ENCODE results near the gene ATE1.
"Not testable (repeated sequence)": the region's sequence is repeated elsewhere in the genome, so short reads cannot be mapped to it uniquely, and the experiment has no call there.

The ATE1 gene

GRCh38 chr10:121787169-121787568, 140.7 kb downstream of the ATE1 start:
- Mint-ChIP-seq H3K27ac (no peak overlapping the region), H3K36me3 (ENCODE audit: low read depth) (peaks cover 47% of the 10 kb centered on the region), H3K9me3 (no peaks in the 10 kb centered on the region), H3K4me3 (no peak overlapping the region), H3K4me1 (ENCODE audit: low read depth) (no peaks in the 10 kb centered on the region), H3K27me3 (no peaks in the 10 kb centered on the region)

DNA sequence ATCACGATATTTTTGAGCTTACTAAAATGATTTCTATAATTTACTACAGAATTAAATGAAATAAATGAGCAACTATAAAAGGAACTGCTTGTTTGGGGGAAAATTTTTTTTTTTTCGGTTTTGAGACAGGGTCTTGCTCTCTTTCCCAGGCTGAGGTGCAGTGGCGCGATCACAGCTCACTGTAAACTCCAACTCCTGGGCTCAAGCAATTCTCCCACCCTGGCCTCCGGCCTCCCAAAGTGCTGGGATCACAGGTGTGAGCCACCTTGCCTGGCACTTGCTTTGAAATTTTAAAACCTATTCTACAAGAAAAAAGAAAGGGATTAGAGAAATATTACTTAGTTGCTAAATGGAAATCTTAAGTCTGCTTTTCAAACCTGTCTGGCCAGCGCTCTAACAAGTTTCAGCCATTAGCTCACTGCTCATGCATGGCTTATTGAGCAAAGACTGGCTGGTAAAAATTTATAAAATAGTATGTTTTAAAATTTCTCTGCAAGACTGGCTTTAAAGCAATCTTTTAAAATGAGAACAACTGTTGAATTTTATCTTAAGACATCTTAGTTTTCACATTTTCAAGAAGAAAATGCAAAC, 144.0 kb downstream of the ATE1 start:
- Mint-ChIP-seq H3K36me3 (ENCODE audit: low read depth) (peaks cover 33% of the 10 kb centered on the region), H3K4me1 (ENCODE audit: low read depth) (no peaks in the 10 kb centered on the region), H3K4me3 (no peak overlapping the region), H3K27ac (no peak overlapping the region), H3K27me3 (no peaks in the 10 kb centered on the region), H3K9me3 (no peaks in the 10 kb centered on the region)

DNA sequence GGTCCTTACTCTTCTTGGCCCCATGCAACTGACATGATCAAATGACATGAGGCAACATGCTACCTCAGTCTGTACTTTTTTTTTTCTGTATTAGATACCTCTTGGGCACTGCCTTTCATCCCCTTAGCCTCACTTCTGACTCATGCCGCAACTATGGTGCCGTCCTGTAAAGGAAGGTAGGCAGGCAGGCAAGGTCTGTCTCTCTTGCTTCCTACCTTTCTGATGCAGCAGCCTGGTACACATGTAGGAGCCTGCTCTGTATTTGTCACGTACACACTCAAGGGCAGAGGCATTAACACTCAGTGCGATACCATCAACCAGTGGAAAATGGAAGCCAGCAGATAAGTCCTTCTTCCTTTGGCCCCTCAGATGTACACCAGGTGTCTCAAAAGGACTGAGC, 146.7 kb downstream of the ATE1 start:
- peaks cover 21% of the 10 kb centered on the region for H3K36me3 Mint-ChIP-seq (ENCODE audit: low read depth)
- no peak overlapping the region for H3K4me3 Mint-ChIP-seq
- H3K27me3 Mint-ChIP-seq, result no peaks in the 10 kb centered on the region
- H3K27ac Mint-ChIP-seq, result no peak overlapping the region
- H3K4me1 Mint-ChIP-seq (ENCODE audit: low read depth), result no peaks in the 10 kb centered on the region
- H3K9me3 Mint-ChIP-seq, result no peaks in the 10 kb centered on the region

DNA sequence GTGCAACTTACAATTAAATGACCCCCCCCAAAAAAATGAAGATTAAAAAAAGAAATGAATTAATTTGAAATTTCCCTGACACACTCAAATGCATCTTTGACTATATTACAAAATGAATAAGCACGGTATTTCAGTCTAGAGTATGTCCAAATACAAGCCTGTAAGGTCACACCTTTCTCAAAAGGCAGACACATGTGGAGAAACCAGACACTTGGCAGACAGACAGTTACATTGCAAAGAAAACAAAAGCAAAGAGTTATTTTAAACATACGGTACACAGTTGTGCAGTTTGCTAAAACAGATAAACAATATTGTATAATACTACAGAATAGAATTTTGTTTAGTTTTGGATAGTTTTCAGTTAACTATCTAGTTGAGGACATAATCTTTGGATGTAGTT, 153.0 kb downstream of the ATE1 start:
- peaks cover 16% of the 10 kb centered on the region for H3K36me3 Mint-ChIP-seq (ENCODE audit: low read depth)
- no peak overlapping the region for H3K27ac Mint-ChIP-seq
- H3K27me3 Mint-ChIP-seq, result no peaks in the 10 kb centered on the region
- H3K4me3 Mint-ChIP-seq, result no peak overlapping the region
- H3K4me1 Mint-ChIP-seq (ENCODE audit: low read depth), result no peaks in the 10 kb centered on the region
- H3K9me3 Mint-ChIP-seq, result no peaks in the 10 kb centered on the region

GRCh38 chr10:121774404-121774803, 153.4 kb downstream of the ATE1 start:
- Mint-ChIP-seq H3K27ac (no peak overlapping the region), H3K4me1 (ENCODE audit: low read depth) (no peaks in the 10 kb centered on the region), H3K36me3 (ENCODE audit: low read depth) (peaks cover 19% of the 10 kb centered on the region), H3K4me3 (no peak overlapping the region), H3K9me3 (peaks cover 2% of the 10 kb centered on the region), H3K27me3 (no peaks in the 10 kb centered on the region)

GRCh38 chr10:121772884-121773283, 154.9 kb downstream of the ATE1 start:
- H3K4me3 Mint-ChIP-seq, result no peak overlapping the region
- H3K27ac Mint-ChIP-seq, result no peak overlapping the region
- no peaks in the 10 kb centered on the region for H3K4me1 Mint-ChIP-seq (ENCODE audit: low read depth)
- H3K36me3 Mint-ChIP-seq (ENCODE audit: low read depth), result peaks cover 30% of the 10 kb centered on the region
- H3K27me3 Mint-ChIP-seq, result no peaks in the 10 kb centered on the region
- H3K9me3 Mint-ChIP-seq, result peaks cover 9% of the 10 kb centered on the region

GRCh38 chr10:121772406-121772805, 155.4 kb downstream of the ATE1 start:
- no peak overlapping the region for H3K27ac Mint-ChIP-seq
- peaks cover 9% of the 10 kb centered on the region for H3K9me3 Mint-ChIP-seq
- H3K36me3 Mint-ChIP-seq (ENCODE audit: low read depth), result peaks cover 35% of the 10 kb centered on the region
- H3K27me3 Mint-ChIP-seq, result no peaks in the 10 kb centered on the region
- no peaks in the 10 kb centered on the region for H3K4me1 Mint-ChIP-seq (ENCODE audit: low read depth)
- H3K4me3 Mint-ChIP-seq, result no peak overlapping the region

DNA sequence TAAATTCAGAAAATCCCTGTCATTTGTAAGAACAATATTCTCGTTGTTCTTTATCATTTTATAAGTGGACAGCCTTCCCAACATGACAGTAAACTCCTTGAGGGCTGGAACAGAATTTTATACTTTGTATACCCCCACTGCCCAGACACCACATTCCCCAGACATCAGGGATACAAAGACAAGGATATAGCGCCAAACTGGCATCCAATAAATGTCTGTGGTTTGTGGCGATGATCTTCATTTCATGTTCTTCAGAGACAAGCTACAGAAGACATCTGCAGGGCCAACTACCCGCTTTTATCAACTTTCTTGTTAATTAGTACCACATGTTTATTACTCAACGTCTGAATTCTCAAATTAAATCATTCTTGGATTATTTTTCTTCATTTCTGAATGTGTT, 155.9 kb downstream of the ATE1 start:
- Mint-ChIP-seq H3K27ac (no peak overlapping the region), H3K4me3 (no peak overlapping the region), H3K27me3 (no peaks in the 10 kb centered on the region), H3K36me3 (ENCODE audit: low read depth) (peaks cover 39% of the 10 kb centered on the region), H3K9me3 (peaks cover 11% of the 10 kb centered on the region), H3K4me1 (ENCODE audit: low read depth) (no peaks in the 10 kb centered on the region)

DNA sequence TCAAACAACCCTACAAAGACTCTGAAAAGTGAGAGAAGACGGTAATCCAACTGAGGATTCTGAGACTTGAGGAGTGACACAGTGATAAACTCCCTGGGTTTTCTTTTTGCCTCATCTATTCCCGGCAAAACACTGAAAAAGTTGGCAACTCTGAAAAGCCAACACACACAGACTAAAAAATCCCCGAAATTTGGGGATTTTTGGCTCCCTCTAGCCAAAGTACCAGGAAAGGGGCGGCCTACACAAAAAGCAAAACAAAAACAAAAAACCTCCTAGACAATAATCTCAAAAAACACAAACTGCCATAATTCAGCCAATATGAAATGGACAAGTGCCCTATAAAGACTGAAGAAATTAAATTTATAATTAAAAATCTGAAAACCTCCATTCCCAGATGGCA, 161.4 kb downstream of the ATE1 start:
- no peak overlapping the region for H3K4me3 Mint-ChIP-seq
- peaks cover 61% of the 10 kb centered on the region for H3K36me3 Mint-ChIP-seq (ENCODE audit: low read depth)
- no peaks in the 10 kb centered on the region for H3K27me3 Mint-ChIP-seq
- H3K9me3 Mint-ChIP-seq, result peaks cover 28% of the 10 kb centered on the region
- H3K4me1 Mint-ChIP-seq (ENCODE audit: low read depth), result no peaks in the 10 kb centered on the region
- H3K27ac Mint-ChIP-seq, result no peak overlapping the region

DNA sequence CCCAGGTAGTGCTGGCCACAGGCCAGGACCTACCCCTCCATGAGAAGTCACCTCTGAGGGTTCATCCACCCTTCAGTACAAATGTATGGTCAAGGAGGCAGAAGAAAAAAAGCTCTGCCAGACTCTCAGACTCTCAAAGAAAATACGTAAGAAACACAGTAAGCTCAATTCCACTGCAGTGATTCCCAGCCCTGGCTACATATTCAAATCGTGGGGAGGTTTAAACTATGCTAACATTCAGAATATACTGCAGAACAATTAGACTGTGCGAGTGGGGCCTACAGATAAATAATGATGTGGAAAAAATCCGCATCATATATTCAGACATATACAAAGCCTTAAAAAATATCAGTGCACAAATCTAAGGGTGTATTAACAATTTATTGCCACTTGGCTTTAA, 162.6 kb downstream of the ATE1 start:
- no peaks in the 10 kb centered on the region for H3K27me3 Mint-ChIP-seq
- H3K4me1 Mint-ChIP-seq (ENCODE audit: low read depth), result no peaks in the 10 kb centered on the region
- H3K27ac Mint-ChIP-seq, result no peak overlapping the region
- H3K9me3 Mint-ChIP-seq, result peaks cover 40% of the 10 kb centered on the region
- no peak overlapping the region for H3K4me3 Mint-ChIP-seq
- peaks cover 73% of the 10 kb centered on the region for H3K36me3 Mint-ChIP-seq (ENCODE audit: low read depth)

GRCh38 chr10:121764233-121764942, 163.4 kb downstream of the ATE1 start:
- no peaks in the 10 kb centered on the region for H3K4me1 Mint-ChIP-seq (ENCODE audit: low read depth)
- no peaks in the 10 kb centered on the region for H3K27me3 Mint-ChIP-seq
- no peak overlapping the region for H3K27ac Mint-ChIP-seq
- peaks cover 75% of the 10 kb centered on the region for H3K36me3 Mint-ChIP-seq (ENCODE audit: low read depth)
- no peak overlapping the region for H3K4me3 Mint-ChIP-seq
- H3K9me3 Mint-ChIP-seq, result peaks cover 41% of the 10 kb centered on the region

DNA sequence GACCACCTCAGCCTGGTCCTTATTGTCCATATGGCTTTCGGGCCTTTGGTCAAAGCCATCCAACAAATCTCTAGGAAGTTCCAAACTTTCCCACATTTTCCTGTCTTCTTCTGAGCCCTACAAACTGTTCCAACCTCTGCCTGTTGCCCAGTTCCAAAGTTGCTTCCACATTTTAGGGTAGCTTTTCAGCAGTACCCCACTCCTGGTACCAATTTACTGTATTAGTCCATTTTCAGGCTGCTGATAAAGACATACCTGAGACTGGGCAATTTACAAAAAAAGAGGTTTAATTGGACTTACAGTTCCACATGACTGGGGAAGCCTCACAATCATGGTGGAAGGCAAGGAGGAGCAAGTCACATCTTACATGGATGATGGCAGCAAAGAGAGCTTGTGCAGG, 170.6 kb downstream of the ATE1 start:
- H3K27me3 Mint-ChIP-seq, H3K27ac Mint-ChIP-seq, H3K4me3 Mint-ChIP-seq: not testable (repeated sequence)
- Mint-ChIP-seq H3K4me1 (ENCODE audit: low read depth) (peaks cover 20% of the 10 kb centered on the region), H3K9me3 (peaks cover 49% of the 10 kb centered on the region), H3K36me3 (ENCODE audit: low read depth) (peaks cover 79% of the 10 kb centered on the region)

GRCh38 chr10:121755496-121755895, 172.3 kb downstream of the ATE1 start:
- H3K9me3 Mint-ChIP-seq, result peaks cover 32% of the 10 kb centered on the region
- not testable (repeated sequence) for H3K4me3 Mint-ChIP-seq, H3K27me3 Mint-ChIP-seq
- peaks cover 20% of the 10 kb centered on the region for H3K4me1 Mint-ChIP-seq (ENCODE audit: low read depth)
- H3K36me3 Mint-ChIP-seq (ENCODE audit: low read depth), result peaks cover 61% of the 10 kb centered on the region
- H3K27ac Mint-ChIP-seq, result peak overlapping the region; percentile 26

DNA sequence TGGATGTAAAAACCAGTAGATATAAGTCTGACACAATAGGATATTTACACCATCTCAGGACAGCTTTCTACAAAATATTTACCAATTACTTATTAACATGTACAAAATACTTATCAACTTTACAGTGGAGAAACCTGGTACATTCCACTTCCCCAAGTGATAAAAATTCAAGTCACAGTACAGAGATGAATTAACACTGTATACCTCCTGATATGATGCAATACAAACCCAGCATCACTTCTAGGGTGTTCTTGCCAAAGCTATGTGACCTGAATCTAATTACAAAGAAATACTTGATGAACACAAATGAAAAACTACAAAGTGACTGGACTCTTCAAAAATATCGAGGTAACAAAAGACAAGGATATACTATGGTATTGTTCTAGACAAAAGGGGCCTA, 173.2 kb downstream of the ATE1 start:
- Mint-ChIP-seq H3K27ac (no peak overlapping the region), H3K36me3 (ENCODE audit: low read depth) (peaks cover 53% of the 10 kb centered on the region)

GRCh38 chr10:121753726-121754476, 173.9 kb downstream of the ATE1 start:
- Mint-ChIP-seq H3K4me3 (peak overlapping the region; percentile 40), H3K27me3 (no peaks in the 10 kb centered on the region), H3K9me3 (peaks cover 25% of the 10 kb centered on the region), H3K36me3 (ENCODE audit: low read depth) (peaks cover 50% of the 10 kb centered on the region), H3K27ac (peak overlapping the region; percentile 22), H3K4me1 (ENCODE audit: low read depth) (peaks cover 20% of the 10 kb centered on the region)

More for the DNA sequence above, 173.2 kb downstream of the ATE1 start:
- Mint-ChIP-seq H3K4me1 (ENCODE audit: low read depth) (peaks cover 20% of the 10 kb centered on the region), H3K27me3 (no peaks in the 10 kb centered on the region), H3K9me3 (peaks cover 25% of the 10 kb centered on the region), H3K4me3 (no peak overlapping the region)
